DND-41 (cell line): ENCODE results near the gene TBXA2R.

ENCODE experiments used
- CTCF ChIP-seq: IDR thresholded peaks from 2 replicates; pipeline ENCODE4 v1.5.1; 2012; ENCODE audit warnings: borderline replicate concordance, low read length, moderate library complexity, mild to moderate bottlenecking; ENCODE audit not compliant: poor library complexity, severe bottlenecking; ENCODE audit errors: extremely low read depth
- EZH2 ChIP-seq: IDR thresholded peaks from 3 replicates; pipeline ENCODE4 v1.6.1; 2012; ENCODE audit warnings: borderline replicate concordance, low read depth, mild to moderate bottlenecking, moderate library complexity, low read length, inconsistent platforms; ENCODE audit not compliant: severe bottlenecking

- TF ChIP-seq CTCF (no peak), EZH2 (no peak)
Measured at GRCh38 chr19:3548606-3549005, 58.1 kb downstream of the TBXA2R start.
